ENCODE results near the gene HBP1. TPM values are rescaled to one million over a fixed set of nuclear protein-coding genes. Genes with fewer than 3 reads are reported as not detected.
"Not testable (repeated sequence)": the region's sequence is repeated elsewhere in the genome, so short reads cannot be mapped to it uniquely, and the experiment has no call there.

Gene HBP1
- total RNA-seq, 1 experiment from 2014 or later, result 102 TPM

DNA sequence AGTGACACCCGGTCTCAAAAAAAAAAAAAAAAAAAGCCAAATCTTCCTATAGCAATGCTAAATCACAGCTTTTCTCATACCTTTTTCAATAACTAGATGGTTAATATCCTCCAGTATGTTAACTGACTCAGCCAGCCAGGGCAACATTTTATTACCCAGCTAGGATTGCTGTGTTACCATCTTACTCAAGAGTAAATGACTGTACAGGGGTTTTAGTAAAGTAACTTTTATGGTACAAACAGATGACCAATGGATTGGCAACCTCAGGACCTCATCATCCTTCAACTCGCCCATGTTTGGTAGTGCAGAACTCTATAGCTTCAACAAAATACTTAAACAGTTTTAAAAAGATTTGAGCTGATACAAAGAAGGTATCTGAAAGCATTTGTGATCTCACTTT lies 59.5 kb downstream of the HBP1 start:
- no peak for DNase-seq (ENCODE audit: low read depth)

DNA sequence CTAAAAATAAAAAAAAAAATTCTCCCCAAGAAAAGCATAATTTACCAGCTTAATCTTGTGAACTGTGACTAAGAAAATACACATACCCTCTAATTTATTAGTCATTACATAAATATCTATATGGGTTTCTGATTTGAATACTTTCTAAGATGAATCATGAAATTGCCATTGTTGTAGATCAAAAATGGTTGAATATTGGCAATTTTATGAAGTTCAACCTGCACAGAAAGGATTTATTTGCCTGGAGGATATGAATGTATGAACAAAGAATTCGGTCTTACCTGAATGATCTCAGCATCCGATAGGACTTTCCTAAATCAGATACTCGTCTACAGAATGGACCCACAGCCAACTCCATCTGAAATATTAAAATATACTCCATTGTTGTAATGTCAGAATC lies 61.5 kb downstream of the HBP1 start:
- no peak for DNase-seq (ENCODE audit: low read depth)

- peak; percentile 72 for DNase-seq (ENCODE audit: low read depth)
These were observed 63.8 kb downstream of the HBP1 start for GRCh38 chr7:107232568-107233090.

- DNase-seq (ENCODE audit: low read depth), result no peak
These were observed 64.4 kb downstream of the HBP1 start for GRCh38 chr7:107233174-107233573.

DNA sequence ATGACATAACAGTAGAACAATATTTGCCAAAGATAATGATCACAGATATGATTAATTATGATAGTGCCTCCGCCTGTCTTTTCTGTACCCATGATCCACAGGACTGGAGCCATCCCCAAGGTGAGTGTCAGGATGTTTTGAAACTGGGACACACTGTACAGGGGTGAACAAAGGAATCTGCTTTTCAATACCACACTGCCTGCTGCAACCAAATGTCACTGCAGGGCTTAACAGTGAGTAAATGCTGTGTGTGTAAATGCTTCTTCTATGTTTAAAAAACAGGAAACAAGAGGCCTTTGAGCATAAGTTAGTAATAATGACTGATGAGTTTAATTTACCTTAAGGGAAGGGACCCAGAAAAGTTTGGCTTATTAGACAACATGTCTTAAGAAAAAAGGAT lies 65.2 kb downstream of the HBP1 start:
- DNase-seq (ENCODE audit: low read depth), result no peak

DNA sequence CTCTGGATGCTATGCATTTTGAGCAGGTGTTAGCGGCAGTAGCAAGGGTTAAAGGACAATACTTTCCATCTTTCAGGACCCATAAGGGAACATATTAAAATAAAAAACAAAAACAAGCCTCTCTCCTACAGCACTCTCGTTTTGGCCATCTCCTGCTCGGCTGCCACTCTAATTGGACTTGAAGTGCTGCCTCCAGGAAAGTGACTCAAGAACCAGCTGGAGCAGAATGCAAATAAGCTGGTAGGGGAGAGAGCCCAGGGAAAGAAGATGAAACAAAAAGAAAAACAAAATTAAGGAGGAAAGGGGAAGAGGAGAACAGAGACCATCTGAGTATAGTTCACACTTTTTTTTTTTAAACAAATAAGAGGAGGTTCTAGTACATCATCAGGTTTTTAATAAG lies 65.6 kb downstream of the HBP1 start:
- no peak for DNase-seq (ENCODE audit: low read depth)

DNA sequence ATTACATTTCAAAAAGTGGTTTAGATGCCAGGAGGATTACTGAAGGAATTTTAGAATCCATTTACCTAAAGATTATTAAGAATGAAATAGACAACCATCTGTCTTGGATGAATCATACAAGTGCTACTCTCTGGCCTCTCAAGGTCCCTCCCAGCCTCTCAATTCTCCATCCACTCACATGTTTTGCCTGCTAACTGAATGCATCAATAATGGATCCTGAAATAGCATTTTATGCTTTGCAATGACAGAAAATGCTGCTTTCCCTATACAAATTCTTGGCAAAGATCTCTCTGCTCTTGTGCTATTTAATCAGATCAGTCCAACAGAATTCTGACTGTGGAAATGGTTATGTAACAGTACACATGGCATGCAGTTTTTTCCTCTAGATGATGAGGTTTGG lies 68.1 kb downstream of the HBP1 start:
- no peak for DNase-seq (ENCODE audit: low read depth)

GRCh38 chr7:107237451-107237850 lies 68.6 kb downstream of the HBP1 start:
- no peak for DNase-seq (ENCODE audit: low read depth)

- DNase-seq (ENCODE audit: low read depth), result no peak
These were observed 73.5 kb downstream of the HBP1 start for GRCh38 chr7:107242267-107242666.

- DNase-seq (ENCODE audit: low read depth), result no peak
These were observed 75.8 kb downstream of the HBP1 start for GRCh38 chr7:107244613-107245012.

DNA sequence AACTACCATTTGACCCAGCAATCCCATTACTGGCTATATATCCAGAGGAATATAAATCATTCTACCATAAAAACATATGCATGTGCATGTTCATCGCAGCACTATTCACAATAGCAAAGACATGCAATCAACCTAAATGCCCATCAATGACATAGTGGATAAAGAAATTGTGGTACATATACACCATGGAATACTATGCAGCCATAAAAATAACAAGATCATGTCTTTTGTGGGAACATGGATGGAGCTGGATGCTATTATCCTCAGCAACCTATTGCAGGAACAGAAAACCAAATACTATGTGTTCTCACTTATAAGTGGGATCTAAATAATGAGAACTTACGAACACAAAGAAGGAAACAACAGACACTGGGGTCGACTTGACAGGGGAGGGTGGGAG lies 78.0 kb downstream of the HBP1 start:
- DNase-seq (ENCODE audit: low read depth), result not testable (repeated sequence)

DNA sequence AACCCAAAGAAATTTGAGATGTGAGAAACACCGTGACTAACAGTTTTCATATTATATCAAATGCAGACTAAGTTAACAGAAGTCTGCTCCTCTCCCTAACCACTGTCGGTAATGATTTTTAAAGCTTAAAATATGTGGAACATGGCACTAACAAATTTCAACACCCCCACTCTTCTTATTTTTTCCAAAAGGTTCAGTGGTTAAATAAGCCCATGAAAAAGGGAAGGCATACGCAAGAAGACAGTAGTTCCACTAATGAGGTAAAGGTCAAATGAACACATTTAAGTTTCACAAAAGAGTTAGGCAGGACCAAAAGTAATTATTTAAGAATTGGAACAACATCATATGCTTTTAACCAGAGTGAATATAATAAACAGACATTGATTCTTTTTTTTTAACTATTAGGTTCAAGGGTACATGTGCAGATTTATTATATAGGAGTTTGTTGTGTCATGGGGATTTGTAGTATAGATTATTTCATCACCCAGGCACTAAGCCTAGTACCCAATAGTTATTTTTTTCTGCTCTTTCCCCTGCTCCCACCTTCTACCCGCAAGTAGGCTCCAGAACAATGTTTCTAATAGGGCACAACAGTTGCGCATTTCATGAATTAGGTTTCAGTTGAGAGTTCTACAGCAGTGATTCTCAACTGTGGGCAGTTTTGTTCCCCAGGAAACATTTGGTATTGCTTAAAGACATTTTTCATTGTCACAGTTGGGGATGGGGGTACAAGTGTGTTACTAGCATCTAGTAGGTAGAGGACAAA lies 79.9 kb downstream of the HBP1 start:
- no peak for DNase-seq (ENCODE audit: low read depth)

DNA sequence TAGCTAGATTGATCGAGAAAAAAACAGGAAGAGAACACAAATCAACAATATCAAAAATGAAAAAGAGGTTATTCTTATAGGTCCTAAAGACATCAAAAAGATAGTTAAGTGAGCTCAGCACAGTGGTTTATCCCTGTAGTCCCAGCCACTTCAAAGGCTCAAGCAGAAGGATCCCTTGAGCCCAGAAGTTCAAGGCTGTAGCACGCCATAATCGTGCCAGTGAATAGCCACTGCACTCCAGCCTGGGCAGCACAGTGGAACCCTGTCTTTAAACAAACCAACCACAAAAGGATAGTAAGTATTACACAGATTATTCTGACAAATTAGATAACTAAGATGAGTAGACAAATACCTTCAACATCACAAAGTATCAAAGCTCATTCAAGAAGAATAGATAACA lies 83.2 kb downstream of the HBP1 start:
- no peak for DNase-seq (ENCODE audit: low read depth)

Other genes with a start within 250 kb of the HBP1 start
- 3.3 and 3.7 TPM in 2 replicates for gene PRKAR2B, start 124.3 kb upstream of the HBP1 start, total RNA-seq (2014; rRNA removed; shearing (Covaris generic))

All from RPMI7951 (cell line).